ENCODE data around the gene ANGPTL8. TPM values are rescaled to one million over a fixed set of nuclear protein-coding genes. Genes with fewer than 3 reads are reported as not detected.

Gene ANGPTL8
- total RNA-seq, 3 donors from 2014 or later: not detected

DNA sequence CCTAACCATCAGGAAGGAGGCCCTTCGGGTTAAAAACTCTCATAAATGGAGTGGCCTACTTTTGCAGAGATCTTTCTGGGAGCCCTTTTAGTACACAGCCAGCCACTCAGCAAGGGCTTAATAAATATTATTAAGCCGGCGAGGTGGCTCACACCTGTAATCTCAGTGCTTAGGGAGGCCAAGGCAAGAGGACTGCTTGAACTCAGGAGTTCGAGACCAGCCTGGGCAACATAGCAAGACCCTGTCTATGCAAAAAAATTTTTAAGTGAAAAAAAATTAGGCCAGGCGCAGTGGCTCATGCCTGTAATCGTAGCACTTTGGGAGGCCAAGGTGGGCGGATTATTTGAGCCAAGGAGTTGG is 41.3 kb upstream of the ANGPTL8 start:
- Histone ChIP-seq H3K4me3 (no peak overlapping the region), H3K4me1 (ENCODE audit: low read depth) (peaks cover 11% of the 10 kb centered on the region), H3K9me3 (no peaks in the 10 kb centered on the region), H3K36me3 (ENCODE audit: low read depth) (no peaks in the 10 kb centered on the region)
- no peak for ATAC-seq
- no peak for DNase-seq
- TF ChIP-seq, protein P1, sequence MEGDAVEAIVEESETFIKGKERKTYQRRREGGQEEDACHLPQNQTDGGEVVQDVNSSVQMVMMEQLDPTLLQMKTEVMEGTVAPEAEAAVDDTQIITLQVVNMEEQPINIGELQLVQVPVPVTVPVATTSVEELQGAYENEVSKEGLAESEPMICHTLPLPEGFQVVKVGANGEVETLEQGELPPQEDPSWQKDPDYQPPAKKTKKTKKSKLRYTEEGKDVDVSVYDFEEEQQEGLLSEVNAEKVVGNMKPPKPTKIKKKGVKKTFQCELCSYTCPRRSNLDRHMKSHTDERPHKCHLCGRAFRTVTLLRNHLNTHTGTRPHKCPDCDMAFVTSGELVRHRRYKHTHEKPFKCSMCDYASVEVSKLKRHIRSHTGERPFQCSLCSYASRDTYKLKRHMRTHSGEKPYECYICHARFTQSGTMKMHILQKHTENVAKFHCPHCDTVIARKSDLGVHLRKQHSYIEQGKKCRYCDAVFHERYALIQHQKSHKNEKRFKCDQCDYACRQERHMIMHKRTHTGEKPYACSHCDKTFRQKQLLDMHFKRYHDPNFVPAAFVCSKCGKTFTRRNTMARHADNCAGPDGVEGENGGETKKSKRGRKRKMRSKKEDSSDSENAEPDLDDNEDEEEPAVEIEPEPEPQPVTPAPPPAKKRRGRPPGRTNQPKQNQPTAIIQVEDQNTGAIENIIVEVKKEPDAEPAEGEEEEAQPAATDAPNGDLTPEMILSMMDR (IDR thresholded peaks at IDR 0.05): no peak
- intact Hi-C loops (cut with DNase I, micrococcal nuclease): no loop called here

DNA sequence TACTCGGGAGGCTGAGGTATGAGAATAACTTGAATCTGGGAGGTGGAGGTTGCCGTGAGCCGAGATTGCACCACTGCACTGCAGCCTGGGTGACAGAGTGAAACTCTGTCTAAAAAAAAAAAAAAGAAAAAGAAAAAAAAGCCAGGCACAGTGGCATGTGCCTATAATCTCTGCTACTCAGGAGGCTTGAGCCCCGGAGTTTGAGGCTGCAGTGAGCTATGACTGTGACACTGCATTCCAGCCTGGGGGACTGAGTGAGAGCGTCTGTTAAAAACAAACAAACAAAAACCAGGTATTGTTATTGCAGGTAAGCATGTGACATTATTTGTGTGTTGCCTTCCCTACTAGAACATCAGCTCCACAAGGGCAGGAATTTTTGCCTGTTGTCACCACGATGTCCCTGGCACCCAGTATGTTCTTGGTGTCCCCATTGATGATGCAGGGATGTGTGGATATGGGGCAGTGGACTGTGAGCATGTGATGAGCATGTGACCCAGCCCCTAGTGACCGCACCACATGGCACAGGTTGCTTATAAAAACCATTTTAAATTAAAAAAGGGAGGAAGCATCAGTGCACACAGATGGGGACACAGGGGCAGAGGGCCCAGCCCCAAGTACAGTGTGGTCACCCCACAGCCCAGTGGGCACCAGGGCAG is 40.5 kb upstream of the ANGPTL8 start:
- Histone ChIP-seq H3K9me3 (no peaks in the 10 kb centered on the region), H3K4me1 (ENCODE audit: low read depth) (peaks cover 11% of the 10 kb centered on the region), H3K36me3 (ENCODE audit: low read depth) (no peaks in the 10 kb centered on the region), H3K4me3 (no peak overlapping the region)
- DNase-seq: no peak
- TF ChIP-seq, protein P1 (IDR thresholded peaks at IDR 0.05): no peak
- intact Hi-C loops (cut with DNase I, micrococcal nuclease): no loop called here
- ATAC-seq: no peak

DNA sequence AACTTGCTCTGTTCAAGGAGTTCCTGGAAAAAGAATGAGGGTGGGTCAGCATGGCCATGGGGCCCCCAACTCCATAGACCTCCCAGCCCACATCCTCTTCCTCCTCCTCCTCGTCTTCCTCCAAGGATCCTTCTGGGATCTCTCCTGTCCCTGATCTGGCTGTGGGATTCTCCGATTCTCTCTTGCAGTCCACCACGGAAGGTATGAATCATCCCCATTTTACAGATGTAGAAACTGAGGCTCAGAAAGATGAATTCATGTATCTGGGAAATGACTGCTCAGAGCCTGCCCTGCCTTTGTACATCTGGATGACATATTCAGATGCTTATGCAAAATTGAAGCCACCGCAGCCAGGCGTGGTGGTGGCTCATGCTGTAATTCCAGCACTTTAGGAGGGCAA is 39.9 kb upstream of the ANGPTL8 start:
- Histone ChIP-seq H3K4me3 (no peak overlapping the region), H3K9me3 (no peaks in the 10 kb centered on the region), H3K4me1 (ENCODE audit: low read depth) (peaks cover 11% of the 10 kb centered on the region), H3K36me3 (ENCODE audit: low read depth) (no peaks in the 10 kb centered on the region)
- TF ChIP-seq, protein P1 (IDR thresholded peaks at IDR 0.05): no peak
- no peak for DNase-seq
- intact Hi-C loops (cut with DNase I, micrococcal nuclease): no loop called here
- no peak for ATAC-seq

DNA sequence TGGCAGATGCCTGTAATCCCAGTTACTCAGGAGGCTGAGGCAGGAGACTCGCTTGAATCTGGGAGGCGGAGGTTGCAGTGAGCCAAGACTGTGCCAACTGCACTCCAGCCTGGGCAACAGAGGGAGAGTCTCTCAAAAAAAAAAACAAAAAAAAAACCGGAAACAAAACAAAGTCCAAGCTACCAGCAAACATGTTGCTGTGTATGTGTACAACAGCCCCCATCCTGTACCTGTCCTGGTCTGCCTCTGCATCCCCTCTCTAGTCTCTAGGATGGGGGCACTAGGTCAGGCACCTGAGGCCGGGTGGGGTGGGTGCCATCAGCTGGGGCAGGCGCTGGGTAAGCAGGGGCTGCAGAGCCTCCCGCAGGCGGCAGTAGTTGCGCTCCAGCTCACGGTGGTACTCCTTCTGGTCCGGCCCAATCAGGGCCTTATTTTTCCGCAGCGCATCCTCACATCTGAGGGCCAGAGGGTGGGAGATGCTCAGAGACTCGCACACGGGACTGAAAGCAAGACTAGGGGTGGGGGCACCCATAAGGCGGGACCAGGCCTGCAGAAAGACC is 39.3 kb upstream of the ANGPTL8 start:
- intact Hi-C loops (cut with DNase I, micrococcal nuclease): loop anchor here in 1 of 2 donors (5.0 kb wide), 1 partner anchor 63 kb away; no protein-coding TSS in a partner anchor
- Histone ChIP-seq H3K4me1 (ENCODE audit: low read depth) (peaks cover 11% of the 10 kb centered on the region), H3K9me3 (no peaks in the 10 kb centered on the region), H3K36me3 (ENCODE audit: low read depth) (no peaks in the 10 kb centered on the region), H3K4me3 (no peak overlapping the region)
- TF ChIP-seq, protein P1 (IDR thresholded peaks at IDR 0.05): no peak
- no peak for ATAC-seq
- DNase-seq: no peak

DNA sequence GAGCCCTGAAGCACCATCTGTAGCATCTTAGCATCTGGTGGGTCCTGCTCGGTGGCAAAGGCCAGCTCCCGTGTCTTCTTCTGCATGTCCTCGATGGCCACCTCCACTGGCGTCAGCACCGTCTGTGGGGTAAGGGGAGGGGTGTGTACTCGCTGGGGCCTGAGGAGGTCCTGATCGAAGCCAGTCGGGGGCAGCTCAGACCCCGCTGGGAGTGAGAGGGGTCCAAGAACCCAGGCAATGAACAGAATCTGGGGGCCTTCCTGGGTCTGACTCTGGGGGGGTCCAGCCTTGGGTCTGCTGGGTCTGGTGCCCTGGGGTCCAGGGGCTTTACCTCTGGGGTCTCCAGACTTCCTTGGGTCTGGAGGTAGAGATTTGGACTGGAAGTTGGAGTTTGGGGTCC is 38.5 kb upstream of the ANGPTL8 start:
- Histone ChIP-seq H3K4me1 (ENCODE audit: low read depth) (peaks cover 11% of the 10 kb centered on the region), H3K9me3 (no peaks in the 10 kb centered on the region), H3K4me3 (no peak overlapping the region), H3K36me3 (ENCODE audit: low read depth) (no peaks in the 10 kb centered on the region)
- intact Hi-C loops (cut with DNase I, micrococcal nuclease): loop anchor here in 1 of 2 donors (5.0 kb wide), 1 partner anchor 64 kb away; no protein-coding TSS in a partner anchor
- DNase-seq (no peak), ATAC-seq (no peak)
- TF ChIP-seq, protein P1 (IDR thresholded peaks at IDR 0.05): no peak

All from mucosa of descending colon (tissue), 3 donors.